ENCODE results near the gene ERI3. TPM values are rescaled to one million over a fixed set of nuclear protein-coding genes. Genes with fewer than 3 reads are reported as not detected.

The ERI3 gene
- total RNA-seq, 1 experiment from 2014 or later = 74.7 TPM

- Mint-ChIP-seq H3K36me3 (peaks cover 44% of the 10 kb centered on the region), H3K27ac (no peak overlapping the region), H3K4me1 (peaks cover 14% of the 10 kb centered on the region), H3K9me3 (no peaks in the 10 kb centered on the region), H3K27me3 (ENCODE audit: low read depth) (no peaks in the 10 kb centered on the region), H3K4me3 (no peak overlapping the region)
- no peak for DNase-seq (ENCODE audit: low spot score)
- ATAC-seq = no peak
- TF ChIP-seq NR3C1 (CRISPR knock-in tag; conservative IDR thresholded peaks at IDR 0.05; ENCODE audit: low read depth) (no peak), ZNF396 (CRISPR knock-in tag; IDR thresholded peaks at IDR 0.05; ENCODE audit: borderline replicate concordance) (no peak), GRHL2 (CRISPR knock-in tag; IDR thresholded peaks at IDR 0.05; ENCODE audit: insufficient replicate concordance, severe bottlenecking) (no peak), ZSCAN18 (CRISPR knock-in tag; IDR thresholded peaks at IDR 0.05) (no peak), STAT6 (CRISPR knock-in tag; conservative IDR thresholded peaks at IDR 0.05; ENCODE audit: low read depth) (no peak), KAT7 (CRISPR knock-in tag; IDR thresholded peaks at IDR 0.05; ENCODE audit: borderline replicate concordance) (no peak), ETV6 (CRISPR knock-in tag; IDR thresholded peaks at IDR 0.05) (no peak), PRDM15 (CRISPR knock-in tag; IDR thresholded peaks at IDR 0.05) (no peak)
- ChIA-PET CTCF (interaction anchor here (0.7 to 3.1 kb wide), 10 partner anchors 17 to 338 kb away, joined by 3 to 12 read pairs (median 4); no protein-coding TSS in a partner anchor), POLR2A (no interaction called here)
These were observed 41.7 kb downstream of the ERI3 start for GRCh38 chr1:44313265-44313918.

- ATAC-seq (no peak), DNase-seq (ENCODE audit: low spot score) (no peak)
- ChIA-PET POLR2A (no interaction called here), CTCF (interaction anchor here (0.8 to 2.1 kb wide), 6 partner anchors 17 to 343 kb away, joined by 3 to 10 read pairs (median 4); no protein-coding TSS in a partner anchor)
- H3K4me3 Mint-ChIP-seq = no peak overlapping the region
- no peak for TF ChIP-seq FOXP1 (CRISPR knock-in tag; IDR thresholded peaks at IDR 0.05; ENCODE audit: borderline replicate concordance)
- TF ChIP-seq NR3C1 (CRISPR knock-in tag; conservative IDR thresholded peaks at IDR 0.05; ENCODE audit: low read depth) = no peak
- TF ChIP-seq JUN (CRISPR knock-in tag; IDR thresholded peaks at IDR 0.05) = no peak
- TF ChIP-seq IRF2 (CRISPR knock-in tag; IDR thresholded peaks at IDR 0.05; ENCODE audit: borderline replicate concordance, low read depth) = no peak
- TF ChIP-seq ATF3 (CRISPR knock-in tag; conservative IDR thresholded peaks at IDR 0.05) = no peak
- TF ChIP-seq ZBTB21 (CRISPR knock-in tag; IDR thresholded peaks at IDR 0.05; ENCODE audit: borderline replicate concordance) = no peak
- no peak for TF ChIP-seq CDX4 (CRISPR knock-in tag; IDR thresholded peaks at IDR 0.05; ENCODE audit: borderline replicate concordance)
- no peak for TF ChIP-seq NFATC4 (CRISPR knock-in tag; IDR thresholded peaks at IDR 0.05)
- TF ChIP-seq TCF7 (CRISPR knock-in tag; IDR thresholded peaks at IDR 0.05; ENCODE audit: low read depth) = no peak
- TF ChIP-seq E2F4 (CRISPR knock-in tag; IDR thresholded peaks at IDR 0.05; ENCODE audit: borderline replicate concordance, low read depth) = no peak
- TF ChIP-seq SMAD3 (CRISPR knock-in tag; IDR thresholded peaks at IDR 0.05; ENCODE audit: borderline replicate concordance) = no peak
- no peak for TF ChIP-seq SOX15 (CRISPR knock-in tag; IDR thresholded peaks at IDR 0.05)
- no peak overlapping the region for H3K27ac Mint-ChIP-seq
- peaks cover 7% of the 10 kb centered on the region for H3K4me1 Mint-ChIP-seq
- peaks cover 44% of the 10 kb centered on the region for H3K36me3 Mint-ChIP-seq
- H3K27me3 Mint-ChIP-seq (ENCODE audit: low read depth) = no peaks in the 10 kb centered on the region
- H3K9me3 Mint-ChIP-seq = no peaks in the 10 kb centered on the region
These were observed 42.5 kb downstream of the ERI3 start for GRCh38 chr1:44312399-44313196.

Data from WTC11 (cell line).